GM21529 (cell line): ENCODE results near the gene CACNA2D4.
"Not testable (repeated sequence)": the region's sequence is repeated elsewhere in the genome, so short reads cannot be mapped to it uniquely, and the experiment has no call there.

Experiments
- ATAC-seq: cut with Tn5 transposase; IDR thresholded peaks from one replicate; pipeline ENCODE4 v1.9.1; 2021; ENCODE audit not compliant: unreplicated experiment

CACNA2D4 gene

GRCh38 chr12:1833596-1834028, 84.8 kb downstream of the CACNA2D4 start:
- ATAC-seq: no peak

- no peak for ATAC-seq
Measured at GRCh38 chr12:1832801-1833595, 85.5 kb downstream of the CACNA2D4 start.

GRCh38 chr12:1830981-1831963, 87.2 kb downstream of the CACNA2D4 start:
- ATAC-seq: no peak

GRCh38 chr12:1830401-1830845, 88.0 kb downstream of the CACNA2D4 start:
- ATAC-seq: no peak

GRCh38 chr12:1829306-1829900, 89.0 kb downstream of the CACNA2D4 start:
- ATAC-seq: no peak

GRCh38 chr12:1828856-1829255, 89.6 kb downstream of the CACNA2D4 start:
- no peak for ATAC-seq

- ATAC-seq: no peak
Measured at GRCh38 chr12:1827826-1828805, 90.3 kb downstream of the CACNA2D4 start.

GRCh38 chr12:1826867-1827705, 91.4 kb downstream of the CACNA2D4 start:
- no peak for ATAC-seq

GRCh38 chr12:1826401-1826800, 92.1 kb downstream of the CACNA2D4 start:
- no peak for ATAC-seq

GRCh38 chr12:1825382-1826102, 92.9 kb downstream of the CACNA2D4 start:
- no peak for ATAC-seq

GRCh38 chr12:1823237-1823636, 95.2 kb downstream of the CACNA2D4 start:
- no peak for ATAC-seq

GRCh38 chr12:1822699-1823098, 95.8 kb downstream of the CACNA2D4 start:
- no peak for ATAC-seq

GRCh38 chr12:1821805-1822204, 96.6 kb downstream of the CACNA2D4 start:
- no peak for ATAC-seq

GRCh38 chr12:1820896-1821291, 97.6 kb downstream of the CACNA2D4 start:
- ATAC-seq: no peak

- ATAC-seq: no peak
Measured at GRCh38 chr12:1820191-1820895, 98.1 kb downstream of the CACNA2D4 start, which contains the start of gene LRTM2. Gene LRTM2 (plus strand): TSS chr12:1820565. CDS start chr12:1828149, 7,584 bp downstream.

GRCh38 chr12:1819571-1819970, 98.9 kb downstream of the CACNA2D4 start:
- ATAC-seq: no peak

GRCh38 chr12:1819050-1819449, 99.4 kb downstream of the CACNA2D4 start:
- ATAC-seq: no peak

- not testable (repeated sequence) for ATAC-seq
Measured at GRCh38 chr12:1817928-1818327, 100.5 kb downstream of the CACNA2D4 start.
